ENCODE measurements around the gene SLC52A3. TPM values are rescaled to one million over a fixed set of nuclear protein-coding genes. Genes with fewer than 3 reads are reported as not detected.
"Not testable (repeated sequence)": the region's sequence is repeated elsewhere in the genome, so short reads cannot be mapped to it uniquely, and the experiment has no call there.

SLC52A3 gene
- not detected for total RNA-seq

DNA sequence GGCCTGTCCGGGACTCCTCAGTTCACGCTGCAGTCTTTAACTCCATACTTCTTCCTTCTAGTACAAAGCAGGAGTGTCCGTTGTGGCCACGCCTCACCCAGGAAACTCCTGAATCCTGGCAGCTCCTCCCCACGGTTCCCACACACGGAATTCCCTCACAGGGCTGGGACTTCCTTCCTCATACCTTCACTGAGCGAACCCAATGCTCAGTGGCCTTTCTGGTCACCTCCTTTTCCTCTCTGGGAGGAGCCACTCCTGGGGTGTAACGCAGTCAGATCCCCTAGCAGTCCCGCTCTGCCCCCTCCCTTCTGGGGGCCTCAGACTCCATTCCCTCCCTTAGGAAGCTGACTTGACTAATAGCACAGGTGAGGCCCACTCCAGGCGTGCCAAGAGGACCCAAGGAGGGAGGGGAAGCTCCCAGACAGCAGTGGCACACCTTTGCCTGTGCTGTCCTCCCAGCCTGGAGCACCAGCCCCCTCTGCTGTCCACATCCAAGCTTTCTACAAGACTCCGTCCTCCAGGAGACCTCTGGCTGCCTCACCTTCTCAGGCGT lies at the start of gene SLC52A3:
TSS of gene SLC52A3 (minus strand) at position 75 of the 553 bp plus-strand sequence. CDS start 2,726 bp downstream, outside the sequence.
- H3K4me1 Mint-ChIP-seq: no peaks in the 10 kb centered on the region
- ATAC-seq (no peak), DNase-seq (no peak)
- no peaks in the 10 kb centered on the region for H3K36me3 Mint-ChIP-seq
- H3K9me3 Mint-ChIP-seq (ENCODE audit: low read depth): no peaks in the 10 kb centered on the region
- no peak within 1 kb of the TSS for H3K27ac Mint-ChIP-seq
- H3K27me3 Mint-ChIP-seq: peaks cover 10% of the 10 kb centered on the region
- H3K4me3 Mint-ChIP-seq: no peak within 1 kb of the TSS
- CTCF ChIA-PET: no interaction called here

DNA sequence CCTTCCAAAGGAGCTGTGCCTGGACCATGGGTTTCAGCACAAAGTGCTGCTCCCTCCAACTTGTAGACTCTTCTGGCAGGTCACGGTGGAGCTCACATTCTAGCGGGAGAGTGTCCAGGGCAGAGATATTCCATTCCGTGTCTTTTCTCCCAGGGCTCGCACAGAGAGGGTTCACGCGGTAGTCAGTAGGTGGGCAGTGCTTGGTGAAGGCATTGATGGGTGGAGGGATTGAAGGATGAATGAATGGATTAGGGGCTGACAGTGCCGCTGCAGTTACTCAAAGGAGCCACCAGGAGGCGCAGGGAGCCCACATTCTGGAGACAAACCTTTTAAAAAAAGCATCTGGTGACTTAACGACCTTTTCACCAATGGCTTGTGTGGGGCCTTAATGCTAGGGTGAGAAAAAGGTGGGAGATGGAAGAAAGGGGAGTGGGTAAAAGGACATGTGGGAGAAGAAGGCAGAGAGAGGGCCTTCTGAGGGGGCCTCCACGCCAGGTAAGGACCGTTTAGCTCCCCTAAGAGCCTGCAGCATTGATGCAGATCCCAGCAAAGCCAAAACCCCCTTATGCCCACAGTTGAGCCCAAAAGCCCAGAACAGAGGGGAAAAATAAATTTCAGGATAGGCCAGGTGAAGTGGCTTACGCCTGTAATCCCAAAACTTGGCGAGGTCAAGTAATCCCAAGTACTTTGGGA lies 47.8 kb upstream of the SLC52A3 start:
- peak; percentile 48 for ATAC-seq

DNA sequence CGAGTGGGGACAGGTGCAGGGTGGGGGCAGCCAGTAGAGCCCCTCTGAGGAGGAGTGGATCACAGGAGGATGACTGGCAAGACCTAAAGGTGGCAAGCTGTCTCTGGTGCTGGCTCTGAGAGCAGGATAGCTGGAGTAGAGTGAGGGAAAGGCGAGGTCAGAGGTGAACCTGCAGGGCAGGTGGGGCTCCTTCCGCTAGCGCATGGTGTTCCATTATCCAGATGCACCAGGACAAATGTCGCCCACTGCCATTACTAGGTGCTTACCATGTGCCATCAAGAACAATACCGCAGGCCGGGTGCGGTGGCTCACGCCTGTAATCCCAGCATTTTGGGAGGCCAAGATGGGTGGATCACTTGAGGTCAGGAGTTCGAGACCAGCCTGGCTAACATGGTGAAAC lies 46.9 kb upstream of the SLC52A3 start:
- CTCF ChIA-PET: interaction anchor here (0.6 to 6.6 kb wide), 9 partner anchors 13 to 293 kb away, joined by 3 to 208 read pairs (median 5); partner anchors contain the start of gene FAM110A
- no peaks in the 10 kb centered on the region for H3K9me3 Mint-ChIP-seq (ENCODE audit: low read depth)
- peaks cover 8% of the 10 kb centered on the region for H3K27me3 Mint-ChIP-seq
- no peak for DNase-seq
- H3K36me3 Mint-ChIP-seq: no peaks in the 10 kb centered on the region
- no peak overlapping the region for H3K4me3 Mint-ChIP-seq
- ATAC-seq: no peak
- H3K27ac Mint-ChIP-seq: no peak overlapping the region
- peaks cover 3% of the 10 kb centered on the region for H3K4me1 Mint-ChIP-seq

More for the DNA sequence above, 47.8 kb upstream of the SLC52A3 start:
- H3K4me1 Mint-ChIP-seq: peaks cover 5% of the 10 kb centered on the region
- H3K27me3 Mint-ChIP-seq: peaks cover 5% of the 10 kb centered on the region
- no peaks in the 10 kb centered on the region for H3K36me3 Mint-ChIP-seq
- H3K9me3 Mint-ChIP-seq (ENCODE audit: low read depth): no peaks in the 10 kb centered on the region
- H3K27ac Mint-ChIP-seq: no peak overlapping the region
- no peak overlapping the region for H3K4me3 Mint-ChIP-seq
- peak; percentile 70 for DNase-seq
- CTCF ChIA-PET: interaction anchor here (0.6 to 6.6 kb wide), 13 partner anchors 12 to 397 kb away, joined by 3 to 208 read pairs (median 5); partner anchors contain the start of gene FAM110A

DNA sequence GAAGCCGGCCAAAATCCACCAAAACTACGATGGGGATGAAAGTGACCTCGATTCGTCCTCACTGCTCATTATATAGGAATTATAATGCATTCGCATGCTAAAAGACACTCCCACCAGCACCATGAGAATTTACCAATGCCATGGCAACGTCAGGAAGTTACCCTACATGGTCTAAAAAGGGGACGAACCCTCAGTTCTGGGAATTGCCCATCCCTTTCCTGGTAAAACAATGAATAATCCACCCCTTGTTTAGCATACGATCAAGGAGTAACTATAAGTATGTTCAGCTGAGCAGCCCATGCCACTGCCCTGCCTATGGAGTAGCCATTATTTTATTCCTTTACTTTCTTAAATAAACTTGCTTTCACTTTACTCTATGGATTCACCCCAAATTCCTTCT lies 45.1 kb upstream of the SLC52A3 start:
- Mint-ChIP-seq H3K4me3 (no peak overlapping the region), H3K27ac (no peak overlapping the region), H3K9me3 (ENCODE audit: low read depth) (no peaks in the 10 kb centered on the region), H3K27me3 (peaks cover 16% of the 10 kb centered on the region), H3K36me3 (no peaks in the 10 kb centered on the region), H3K4me1 (peaks cover 1% of the 10 kb centered on the region)
- ATAC-seq (no peak), DNase-seq (no peak)
- CTCF ChIA-PET: no interaction called here

DNA sequence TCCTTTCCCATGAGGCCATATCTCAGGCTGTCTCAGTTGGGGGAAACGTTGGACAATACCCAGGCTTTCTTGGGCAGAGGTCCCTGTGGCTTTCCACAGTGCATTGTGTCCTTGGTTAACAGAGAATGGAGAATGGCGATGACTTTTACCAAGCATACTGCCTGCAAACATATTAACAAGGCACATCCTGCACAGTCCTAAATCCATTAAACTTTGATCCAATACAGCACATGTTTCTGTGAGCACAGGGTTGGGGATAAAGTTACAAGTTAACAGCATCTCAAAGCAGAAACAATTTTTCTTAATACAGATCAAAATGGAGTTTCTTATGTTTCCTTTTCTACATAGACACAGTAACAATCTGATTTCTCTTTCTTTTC lies 44.1 kb upstream of the SLC52A3 start:
- H3K4me3 Mint-ChIP-seq; H3K9me3 Mint-ChIP-seq (ENCODE audit: low read depth); ATAC-seq; DNase-seq; H3K36me3 Mint-ChIP-seq; H3K27ac Mint-ChIP-seq; CTCF ChIA-PET; H3K4me1 Mint-ChIP-seq: not testable (repeated sequence)
- H3K27me3 Mint-ChIP-seq: peaks cover 16% of the 10 kb centered on the region

DNA sequence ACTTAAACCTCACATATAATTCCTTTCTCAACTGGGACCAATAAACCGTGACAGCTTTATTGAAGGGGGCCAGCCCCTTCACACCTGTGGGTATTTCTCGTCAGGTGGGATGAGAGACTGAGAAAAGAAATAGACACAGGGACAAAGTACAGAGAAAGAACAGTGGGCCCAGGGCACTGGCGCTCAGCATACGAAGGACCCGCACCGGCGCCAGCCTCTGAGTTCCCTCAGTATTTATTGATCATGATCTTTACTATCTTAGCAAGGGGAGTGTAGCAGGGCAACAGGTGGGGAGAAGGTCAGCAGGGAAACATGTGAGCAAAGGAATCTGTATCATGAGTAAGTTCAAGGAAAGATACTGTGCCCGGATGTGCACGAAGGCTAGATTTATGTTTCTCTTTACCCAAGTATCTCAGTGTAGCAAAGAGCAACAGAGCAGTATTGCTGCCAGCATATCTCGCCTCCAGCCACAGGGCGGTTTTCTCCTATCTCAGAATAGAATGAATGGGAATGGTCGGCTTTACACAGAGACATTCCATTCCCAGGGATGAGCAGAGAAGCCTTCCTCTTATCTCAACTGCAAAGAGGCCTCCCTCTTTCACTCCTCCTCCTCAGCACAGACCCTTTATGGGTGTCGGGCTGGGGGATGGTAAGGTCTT lies 43.6 kb upstream of the SLC52A3 start:
- H3K4me1 Mint-ChIP-seq; ATAC-seq; CTCF ChIA-PET; DNase-seq; H3K9me3 Mint-ChIP-seq (ENCODE audit: low read depth); H3K27ac Mint-ChIP-seq; H3K4me3 Mint-ChIP-seq; H3K36me3 Mint-ChIP-seq: not testable (repeated sequence)
- peaks cover 16% of the 10 kb centered on the region for H3K27me3 Mint-ChIP-seq

DNA sequence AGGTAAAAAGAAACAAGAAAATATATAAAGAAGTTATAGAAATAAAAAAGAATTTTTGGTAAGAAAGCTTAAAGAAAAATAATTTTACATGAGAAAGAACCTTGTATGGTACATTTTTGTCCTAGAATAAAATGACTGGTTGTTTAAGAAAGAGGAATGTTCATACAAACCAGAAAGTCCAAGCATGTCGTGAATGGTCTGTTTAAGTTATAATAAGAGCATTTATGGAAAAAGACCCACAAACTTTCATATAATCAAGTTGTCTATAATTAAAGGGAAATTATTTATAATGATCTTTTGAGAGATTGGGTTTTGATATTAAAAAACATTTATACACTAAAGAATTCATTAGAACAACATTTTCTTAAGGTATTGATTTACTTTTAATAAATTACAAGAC lies 37.4 kb upstream of the SLC52A3 start:
- DNase-seq (no peak), ATAC-seq (no peak)
- no peaks in the 10 kb centered on the region for H3K4me1 Mint-ChIP-seq
- no peak overlapping the region for H3K27ac Mint-ChIP-seq
- H3K36me3 Mint-ChIP-seq: peaks cover 6% of the 10 kb centered on the region
- no peak overlapping the region for H3K4me3 Mint-ChIP-seq
- CTCF ChIA-PET: interaction anchor here (1.3 to 1.9 kb wide), 2 partner anchors 13 to 150 kb away, joined by 5 to 6 read pairs; no protein-coding TSS in a partner anchor
- H3K27me3 Mint-ChIP-seq: peaks cover 17% of the 10 kb centered on the region
- H3K9me3 Mint-ChIP-seq (ENCODE audit: low read depth): peaks cover 5% of the 10 kb centered on the region

DNA sequence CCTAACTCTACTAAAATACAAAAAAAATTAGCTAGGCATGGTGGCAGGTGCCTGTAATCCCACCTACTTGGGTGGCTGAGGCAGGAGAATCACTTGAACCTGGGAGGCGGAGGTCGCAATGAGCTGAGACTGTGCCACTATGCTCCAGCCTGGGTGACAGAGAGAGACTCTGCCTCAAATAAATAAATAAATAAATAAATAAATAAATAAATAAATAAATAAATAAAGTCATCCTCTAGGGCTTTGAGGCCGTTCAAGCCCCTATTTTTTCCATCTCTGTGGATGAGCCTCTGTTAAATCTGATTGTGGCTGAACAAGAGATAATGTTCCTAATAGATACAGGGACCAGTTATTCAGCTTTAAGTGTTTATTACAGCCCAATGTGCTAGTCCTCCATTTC lies 33.4 kb upstream of the SLC52A3 start:
- Mint-ChIP-seq H3K36me3 (peaks cover 6% of the 10 kb centered on the region), H3K27me3 (peaks cover 15% of the 10 kb centered on the region), H3K4me3 (no peak overlapping the region), H3K27ac (no peak overlapping the region), H3K9me3 (ENCODE audit: low read depth) (peaks cover 5% of the 10 kb centered on the region), H3K4me1 (no peaks in the 10 kb centered on the region)
- CTCF ChIA-PET: interaction anchor here (1.8 kb wide), 1 partner anchor 154 kb away, joined by 8 read pairs; no protein-coding TSS in a partner anchor
- DNase-seq (no peak), ATAC-seq (no peak)

DNA sequence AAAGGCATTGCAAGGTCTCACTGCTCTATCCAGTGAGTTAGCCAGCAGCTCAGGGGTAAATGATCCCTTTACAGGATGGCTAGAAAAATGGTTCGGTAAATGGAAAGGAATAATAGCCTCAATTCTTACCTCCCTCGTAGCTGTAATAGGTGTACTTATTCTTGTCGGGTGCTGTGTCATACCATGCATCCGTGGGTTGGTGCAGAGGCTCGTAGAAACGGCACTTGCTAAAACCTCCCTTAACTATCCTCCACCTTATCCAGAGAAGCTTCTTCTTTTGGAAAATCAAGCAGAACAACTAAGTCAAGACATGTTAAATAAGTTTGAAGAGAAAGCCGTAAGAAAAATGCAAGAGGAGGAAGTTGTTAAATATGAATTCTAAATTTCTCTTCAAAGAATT lies 31.7 kb upstream of the SLC52A3 start:
- CTCF ChIA-PET; H3K27ac Mint-ChIP-seq; H3K4me3 Mint-ChIP-seq; DNase-seq; ATAC-seq; H3K4me1 Mint-ChIP-seq; H3K9me3 Mint-ChIP-seq (ENCODE audit: low read depth); H3K36me3 Mint-ChIP-seq: not testable (repeated sequence)
- peaks cover 25% of the 10 kb centered on the region for H3K27me3 Mint-ChIP-seq

DNA sequence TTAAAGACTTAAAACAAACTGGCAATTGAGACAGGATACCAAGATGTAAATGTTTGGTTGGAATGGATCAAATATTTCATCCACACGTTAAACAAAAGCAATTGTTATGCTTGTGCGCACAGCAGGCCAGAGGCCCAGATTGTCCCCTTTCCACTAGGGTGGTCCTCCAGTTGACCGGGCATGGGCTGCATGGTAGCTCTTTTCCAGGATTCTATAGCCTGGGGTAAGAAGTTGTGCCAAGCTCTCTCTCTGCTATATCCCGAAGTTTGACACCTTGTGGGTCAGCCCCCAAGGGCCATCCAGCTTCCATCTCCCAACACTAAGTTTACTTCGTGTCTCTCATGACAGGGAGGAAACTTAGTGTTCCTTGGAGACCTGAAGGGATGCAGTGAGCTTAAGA lies 30.4 kb upstream of the SLC52A3 start:
- H3K4me3 Mint-ChIP-seq; ATAC-seq; H3K9me3 Mint-ChIP-seq (ENCODE audit: low read depth); DNase-seq; H3K27ac Mint-ChIP-seq; H3K36me3 Mint-ChIP-seq; H3K4me1 Mint-ChIP-seq: not testable (repeated sequence)
- CTCF ChIA-PET: interaction anchor here (0.8 kb wide), 1 partner anchor 414 kb away, joined by 4 read pairs; no protein-coding TSS in a partner anchor
- peaks cover 28% of the 10 kb centered on the region for H3K27me3 Mint-ChIP-seq

DNA sequence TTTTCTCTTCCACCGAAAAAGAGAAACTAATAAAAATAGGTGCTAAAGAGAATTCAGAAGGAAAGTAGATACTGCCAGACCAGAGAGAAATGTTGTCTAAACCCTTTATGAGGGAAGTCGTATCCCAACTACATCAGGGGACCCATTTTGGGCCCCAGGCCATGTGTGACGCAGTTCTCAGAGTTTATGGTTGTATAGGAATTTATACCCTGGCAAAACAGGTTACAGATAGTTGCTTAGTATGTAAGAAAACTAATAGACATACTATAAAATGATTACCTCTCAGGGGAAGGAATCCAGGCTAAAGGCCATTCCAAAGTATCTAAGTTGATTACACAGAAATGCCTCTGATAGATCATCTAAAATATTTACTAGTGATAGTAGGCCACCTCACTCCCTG lies 28.6 kb upstream of the SLC52A3 start:
- Mint-ChIP-seq H3K27ac (no peak overlapping the region), H3K36me3 (no peaks in the 10 kb centered on the region), H3K9me3 (ENCODE audit: low read depth) (peaks cover under 1% of the 10 kb centered on the region), H3K27me3 (peaks cover 22% of the 10 kb centered on the region), H3K4me1 (no peaks in the 10 kb centered on the region), H3K4me3 (no peak overlapping the region)
- CTCF ChIA-PET: interaction anchor here (0.7 kb wide), 1 partner anchor 21 kb away, joined by 3 read pairs; no protein-coding TSS in a partner anchor
- ATAC-seq: no peak
- no peak for DNase-seq

DNA sequence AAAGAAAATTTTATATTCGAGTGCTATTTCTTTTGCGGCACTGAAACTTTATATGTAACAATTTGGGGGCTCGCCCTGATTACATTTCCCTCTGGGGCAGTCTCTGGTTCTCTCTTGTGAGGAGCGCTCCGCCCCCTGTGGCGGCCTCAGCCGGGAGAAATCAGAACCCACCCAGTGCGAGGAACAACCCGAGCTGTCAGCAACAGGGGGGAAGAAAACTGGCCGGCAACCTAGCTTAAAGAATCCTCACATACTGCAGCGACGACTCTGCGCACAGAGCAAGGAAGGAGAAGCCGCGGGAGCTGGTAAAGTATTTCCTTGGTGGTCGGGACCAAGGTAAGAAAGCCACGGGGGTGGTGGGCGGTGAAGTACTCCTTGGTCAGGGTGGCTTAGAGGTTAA lies 23.9 kb upstream of the SLC52A3 start:
- Mint-ChIP-seq H3K4me3 (no peak overlapping the region), H3K4me1 (no peaks in the 10 kb centered on the region), H3K36me3 (peaks cover 1% of the 10 kb centered on the region), H3K27me3 (peaks cover 37% of the 10 kb centered on the region), H3K9me3 (ENCODE audit: low read depth) (peaks cover 3% of the 10 kb centered on the region), H3K27ac (no peak overlapping the region)
- DNase-seq: no peak
- CTCF ChIA-PET: no interaction called here
- ATAC-seq: no peak

DNA sequence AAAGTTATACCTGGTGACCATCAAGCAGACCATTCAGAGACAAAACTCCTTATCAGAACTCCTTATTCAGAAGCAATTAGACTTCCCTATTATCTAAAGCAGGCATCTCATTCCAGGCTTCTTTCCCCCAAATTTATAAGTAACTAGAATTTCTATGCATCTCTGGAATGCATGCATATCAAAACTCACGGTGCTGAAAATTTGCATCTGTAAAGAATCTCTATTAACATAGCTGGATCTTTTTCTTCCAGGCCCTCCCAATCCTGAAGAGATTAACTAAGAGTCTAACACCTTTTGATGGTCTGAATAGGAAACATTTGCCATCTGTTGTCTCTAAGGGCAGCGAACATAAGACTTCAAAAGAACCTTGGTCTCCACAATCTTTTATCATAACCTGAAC lies 22.8 kb upstream of the SLC52A3 start:
- peaks cover 33% of the 10 kb centered on the region for H3K27me3 Mint-ChIP-seq
- no peak for DNase-seq
- no peak overlapping the region for H3K4me3 Mint-ChIP-seq
- H3K27ac Mint-ChIP-seq: no peak overlapping the region
- H3K4me1 Mint-ChIP-seq: no peaks in the 10 kb centered on the region
- H3K9me3 Mint-ChIP-seq (ENCODE audit: low read depth): peaks cover 3% of the 10 kb centered on the region
- H3K36me3 Mint-ChIP-seq: peaks cover 1% of the 10 kb centered on the region
- no peak for ATAC-seq
- CTCF ChIA-PET: no interaction called here

DNA sequence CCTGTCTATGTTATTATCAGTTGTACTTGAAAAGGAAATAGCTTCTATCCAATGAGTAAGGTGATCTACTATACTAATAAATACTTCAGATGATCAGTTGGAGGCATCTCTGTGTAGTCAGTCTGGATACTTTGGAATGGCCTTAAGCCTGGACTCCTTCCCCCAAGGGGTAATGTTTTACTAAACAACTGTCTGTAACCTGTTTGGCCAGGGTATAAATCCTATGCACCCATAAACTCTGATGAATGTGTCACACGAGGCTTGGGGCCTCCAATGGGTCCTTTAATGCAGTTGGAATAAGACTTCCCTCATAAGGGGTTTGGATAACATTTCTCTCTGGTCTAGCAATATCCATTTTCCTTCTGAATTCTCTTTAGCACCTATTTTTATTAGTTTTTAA lies 19.5 kb upstream of the SLC52A3 start:
- Mint-ChIP-seq H3K27ac (no peak overlapping the region), H3K4me3 (no peak overlapping the region), H3K36me3 (peaks cover 1% of the 10 kb centered on the region), H3K27me3 (peaks cover 28% of the 10 kb centered on the region), H3K9me3 (ENCODE audit: low read depth) (peaks cover 17% of the 10 kb centered on the region), H3K4me1 (no peaks in the 10 kb centered on the region)
- no peak for DNase-seq
- no peak for ATAC-seq
- CTCF ChIA-PET: no interaction called here
